HFFc6 (cell line): ENCODE measurements around the gene MESP2. TPM values are rescaled to one million over a fixed set of nuclear protein-coding genes. Genes with fewer than 3 reads are reported as not detected.

ENCODE experiments used
- DNase-seq: peaks from one replicate; pipeline ENCODE4 v3.0.0-alpha.2; 2018
- H3K27ac Mint-ChIP-seq: 2 replicates; pipeline ENCODE4 v1.8.0; 2020; ENCODE audit warnings: mild to moderate bottlenecking, mixed read lengths
- H3K27me3 Mint-ChIP-seq: 2 replicates; pipeline ENCODE4 v1.8.0; 2021; ENCODE audit warnings: mild to moderate bottlenecking, moderate library complexity, mixed read lengths; ENCODE audit not compliant: insufficient read depth
- H3K36me3 Mint-ChIP-seq: 2 replicates; pipeline ENCODE4 v1.8.0; 2021; ENCODE audit warnings: low read depth, mixed read lengths
- H3K4me1 Mint-ChIP-seq: 2 replicates; pipeline ENCODE4 v1.8.0; 2020; ENCODE audit warnings: low read depth, mixed read lengths
- H3K4me3 Mint-ChIP-seq: 2 replicates; pipeline ENCODE4 v1.8.0; 2020; ENCODE audit warnings: mild to moderate bottlenecking, moderate library complexity, mixed read lengths
- H3K9me3 Mint-ChIP-seq: 2 replicates; pipeline ENCODE4 v1.8.0; 2020; ENCODE audit warnings: mild to moderate bottlenecking, mixed read lengths
- CTCF ChIP-seq: fragments of 200-600 bp; sonication (generic); IDR thresholded peaks from 2 replicates; pipeline ENCODE4 v1.5.0; 2021; ENCODE audit warnings: antibody characterized with exemption, mild to moderate bottlenecking
- total RNA-seq, 6 experiments: library from RNA; stranded (reverse); fragmentation: NEBNext Ultra II Directional; extraction: Animal tissue kit (Norgen Biotek cat#: 25700); gene quantifications; 2 replicates in 1 of 6; 3 replicates in 5 of 6; pipeline ENCODE4 v1.2.3, GENCODE V29; 2021

The MESP2 gene
- total RNA-seq, 6 experiments from 2014 or later = 0.19 to 0.26 (median 0.21) TPM; not detected in 3

- DNase-seq = no peak
- H3K36me3 Mint-ChIP-seq = peaks cover 51% of the 10 kb centered on the region
- H3K4me3 Mint-ChIP-seq = no peak overlapping the region
- peaks cover 1% of the 10 kb centered on the region for H3K27me3 Mint-ChIP-seq
- no peaks in the 10 kb centered on the region for H3K9me3 Mint-ChIP-seq
- peak overlapping the region; percentile 57 for H3K27ac Mint-ChIP-seq
- peaks cover 15% of the 10 kb centered on the region for H3K4me1 Mint-ChIP-seq
- TF ChIP-seq CTCF = no peak
Measured at GRCh38 chr15:89799011-89799911, 23.1 kb downstream of the MESP2 start.

DNA sequence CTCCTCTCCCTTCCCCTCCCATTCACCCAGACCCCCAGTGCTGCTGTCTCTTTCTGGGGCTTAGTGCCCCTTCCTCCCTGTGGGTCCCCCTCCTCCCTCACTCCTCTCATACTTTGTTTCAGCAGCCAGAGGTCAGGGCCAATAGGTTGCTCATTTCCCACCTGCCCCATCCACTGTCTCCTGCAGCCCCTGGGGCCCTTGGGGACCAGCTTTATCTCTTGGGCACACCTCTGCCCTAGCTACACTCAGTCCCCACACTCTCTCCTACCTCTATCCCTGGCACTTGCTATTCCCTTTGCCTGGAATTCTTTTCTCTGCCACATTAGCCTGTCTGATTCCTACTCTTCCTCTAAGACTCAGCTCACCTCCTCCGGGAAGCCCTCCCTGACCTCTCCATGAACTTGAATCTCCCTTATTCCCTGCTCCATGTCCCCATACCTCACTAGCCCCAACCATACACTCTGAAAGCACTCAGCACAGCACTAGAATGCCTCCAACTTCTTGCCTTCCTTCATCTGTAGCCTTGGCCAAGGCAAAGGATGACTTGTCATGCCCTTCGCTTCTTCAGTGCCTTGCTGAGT lies 23.9 kb downstream of the MESP2 start:
- Mint-ChIP-seq H3K4me3 (peak overlapping the region; percentile 15; the same call in 1 of the 2 replicates), H3K4me1 (peaks cover 10% of the 10 kb centered on the region), H3K9me3 (no peaks in the 10 kb centered on the region), H3K36me3 (peaks cover 54% of the 10 kb centered on the region), H3K27me3 (peaks cover 1% of the 10 kb centered on the region), H3K27ac (peak overlapping the region; percentile 32)
- TF ChIP-seq CTCF = no peak
- DNase-seq = no peak

- Mint-ChIP-seq H3K4me1 (no peaks in the 10 kb centered on the region; the same call in 1 of the 2 replicates), H3K36me3 (peaks cover 38% of the 10 kb centered on the region), H3K27me3 (peaks cover 1% of the 10 kb centered on the region), H3K27ac (peak overlapping the region; percentile 16; the same call in 1 of the 2 replicates), H3K9me3 (no peaks in the 10 kb centered on the region), H3K4me3 (no peak overlapping the region)
- TF ChIP-seq CTCF = no peak
- DNase-seq = no peak
Measured at GRCh38 chr15:89801471-89802195, 25.5 kb downstream of the MESP2 start.

GRCh38 chr15:89802231-89802928 lies 26.2 kb downstream of the MESP2 start:
- Mint-ChIP-seq H3K9me3 (no peaks in the 10 kb centered on the region), H3K4me1 (peaks cover 5% of the 10 kb centered on the region; the same call in 1 of the 2 replicates), H3K4me3 (no peak overlapping the region), H3K36me3 (peaks cover 31% of the 10 kb centered on the region), H3K27ac (peak overlapping the region; percentile 16; the same call in 1 of the 2 replicates), H3K27me3 (peaks cover 1% of the 10 kb centered on the region)
- DNase-seq = no peak
- TF ChIP-seq CTCF = no peak
